HFFc6 (cell line): Measurements from ENCODE around the gene DAPK1. TPM values are rescaled to one million over a fixed set of nuclear protein-coding genes. Genes with fewer than 3 reads are reported as not detected.
A peak's percentile ranks its signal among the peaks of the same experiment; 100 is the strongest.

ENCODE experiments used
- DNase-seq: peaks from one replicate; pipeline ENCODE4 v3.0.0-alpha.2; 2018
- H3K27ac Mint-ChIP-seq: 2 replicates; pipeline ENCODE4 v1.8.0; 2020; ENCODE audit warnings: mild to moderate bottlenecking, mixed read lengths
- H3K27me3 Mint-ChIP-seq: 2 replicates; pipeline ENCODE4 v1.8.0; 2021; ENCODE audit warnings: mild to moderate bottlenecking, moderate library complexity, mixed read lengths; ENCODE audit not compliant: insufficient read depth
- H3K36me3 Mint-ChIP-seq: 2 replicates; pipeline ENCODE4 v1.8.0; 2021; ENCODE audit warnings: low read depth, mixed read lengths
- H3K4me1 Mint-ChIP-seq: 2 replicates; pipeline ENCODE4 v1.8.0; 2020; ENCODE audit warnings: low read depth, mixed read lengths
- H3K4me3 Mint-ChIP-seq: 2 replicates; pipeline ENCODE4 v1.8.0; 2020; ENCODE audit warnings: mild to moderate bottlenecking, moderate library complexity, mixed read lengths
- H3K9me3 Mint-ChIP-seq: 2 replicates; pipeline ENCODE4 v1.8.0; 2020; ENCODE audit warnings: mild to moderate bottlenecking, mixed read lengths
- CTCF ChIP-seq: fragments of 200-600 bp; sonication (generic); IDR thresholded peaks from 2 replicates; pipeline ENCODE4 v1.5.0; 2021; ENCODE audit warnings: antibody characterized with exemption, mild to moderate bottlenecking
- total RNA-seq, 6 experiments: library from RNA; stranded (reverse); fragmentation: NEBNext Ultra II Directional; extraction: Animal tissue kit (Norgen Biotek cat#: 25700); gene quantifications; 2 replicates in 1 of 6; 3 replicates in 5 of 6; pipeline ENCODE4 v1.2.3, GENCODE V29; 2021

The DAPK1 gene
- total RNA-seq, 6 experiments from 2014 or later = 0.06 to 0.36 (median 0.18) TPM

- H3K4me3 Mint-ChIP-seq = no peak overlapping the region
- peaks cover 25% of the 10 kb centered on the region for H3K4me1 Mint-ChIP-seq
Observed at GRCh38 chr9:87602933-87603643, 105.4 kb downstream of the DAPK1 start.

GRCh38 chr9:87603854-87604490 lies 106.3 kb downstream of the DAPK1 start:
- no peak overlapping the region for H3K27ac Mint-ChIP-seq
- H3K4me1 Mint-ChIP-seq = peaks cover 25% of the 10 kb centered on the region
- no peak overlapping the region for H3K4me3 Mint-ChIP-seq
- no peaks in the 10 kb centered on the region for H3K36me3 Mint-ChIP-seq
- TF ChIP-seq CTCF = no peak
- no peak for DNase-seq
- no peaks in the 10 kb centered on the region for H3K9me3 Mint-ChIP-seq
- peaks cover 12% of the 10 kb centered on the region for H3K27me3 Mint-ChIP-seq

More at GRCh38 chr9:87602933-87603643, 105.4 kb downstream of the DAPK1 start:
- no peaks in the 10 kb centered on the region for H3K36me3 Mint-ChIP-seq
- no peak for DNase-seq
- H3K27ac Mint-ChIP-seq = no peak overlapping the region
- H3K9me3 Mint-ChIP-seq = no peaks in the 10 kb centered on the region
- peaks cover 9% of the 10 kb centered on the region for H3K27me3 Mint-ChIP-seq
- no peak for TF ChIP-seq CTCF

GRCh38 chr9:87604886-87605588 lies 107.4 kb downstream of the DAPK1 start:
- TF ChIP-seq CTCF = no peak
- H3K27me3 Mint-ChIP-seq = peaks cover 15% of the 10 kb centered on the region
- no peak for DNase-seq
- no peak overlapping the region for H3K27ac Mint-ChIP-seq
- no peaks in the 10 kb centered on the region for H3K9me3 Mint-ChIP-seq
- H3K36me3 Mint-ChIP-seq = no peaks in the 10 kb centered on the region
- H3K4me3 Mint-ChIP-seq = no peak overlapping the region
- peaks cover 19% of the 10 kb centered on the region for H3K4me1 Mint-ChIP-seq

GRCh38 chr9:87605676-87606075 lies 108.0 kb downstream of the DAPK1 start:
- Mint-ChIP-seq H3K4me1 (peaks cover 16% of the 10 kb centered on the region), H3K36me3 (no peaks in the 10 kb centered on the region), H3K9me3 (no peaks in the 10 kb centered on the region), H3K27me3 (peaks cover 15% of the 10 kb centered on the region), H3K27ac (no peak overlapping the region), H3K4me3 (no peak overlapping the region)
- TF ChIP-seq CTCF = no peak
- no peak for DNase-seq

GRCh38 chr9:87606841-87607521 lies 109.3 kb downstream of the DAPK1 start:
- Mint-ChIP-seq H3K36me3 (no peaks in the 10 kb centered on the region), H3K9me3 (no peaks in the 10 kb centered on the region), H3K4me1 (peaks cover 16% of the 10 kb centered on the region), H3K4me3 (peak overlapping the region; percentile 13; the same call in 1 of the 2 replicates), H3K27ac (peak overlapping the region; percentile 42; the same call in 1 of the 2 replicates), H3K27me3 (peaks cover 15% of the 10 kb centered on the region)
- TF ChIP-seq CTCF = no peak
- DNase-seq = peak; percentile 53
